ENCODE data around the gene MARVELD1.
"Not testable (repeated sequence)": the region's sequence is repeated elsewhere in the genome, so short reads cannot be mapped to it uniquely, and the experiment has no call there.

The MARVELD1 gene

GRCh38 chr10:97690133-97690532, 23.4 kb upstream of the MARVELD1 start:
- no peak for DNase-seq (ENCODE audit: low read depth)

GRCh38 chr10:97698072-97698655, 15.4 kb upstream of the MARVELD1 start:
- DNase-seq (ENCODE audit: low read depth) = not testable (repeated sequence)

GRCh38 chr10:97701438-97702069, 12.0 kb upstream of the MARVELD1 start:
- DNase-seq (ENCODE audit: low read depth) = peak; percentile 29

GRCh38 chr10:97703398-97704067, 10.0 kb upstream of the MARVELD1 start:
- DNase-seq (ENCODE audit: low read depth) = no peak

- DNase-seq (ENCODE audit: low read depth) = no peak
These were observed 9.2 kb upstream of the MARVELD1 start for GRCh38 chr10:97704341-97704740.

- no peak for DNase-seq (ENCODE audit: low read depth)
These were observed 8.4 kb upstream of the MARVELD1 start for GRCh38 chr10:97705006-97705670.

GRCh38 chr10:97707134-97707861, 6.2 kb upstream of the MARVELD1 start:
- no peak for DNase-seq (ENCODE audit: low read depth)

- DNase-seq (ENCODE audit: low read depth) = no peak
These were observed 5.4 kb upstream of the MARVELD1 start for GRCh38 chr10:97708167-97708566.

- DNase-seq (ENCODE audit: low read depth) = peak; percentile 22
These were observed 4.3 kb upstream of the MARVELD1 start for GRCh38 chr10:97708976-97709946.

GRCh38 chr10:97711640-97712572, 1.6 kb upstream of the MARVELD1 start:
- DNase-seq (ENCODE audit: low read depth) = no peak

- no peak for DNase-seq (ENCODE audit: low read depth)
These were observed 383 bp downstream of the MARVELD1 start for GRCh38 chr10:97713826-97714400.

GRCh38 chr10:97714401-97715258, 1.1 kb downstream of the MARVELD1 start:
- no peak for DNase-seq (ENCODE audit: low read depth)

GRCh38 chr10:97715259-97715874, 1.8 kb downstream of the MARVELD1 start:
- no peak for DNase-seq (ENCODE audit: low read depth)

GRCh38 chr10:97717627-97718026, 4.1 kb downstream of the MARVELD1 start:
- DNase-seq (ENCODE audit: low read depth) = no peak

GRCh38 chr10:97718178-97718577, 4.6 kb downstream of the MARVELD1 start:
- DNase-seq (ENCODE audit: low read depth) = no peak

- no peak for DNase-seq (ENCODE audit: low read depth)
These were observed 5.2 kb downstream of the MARVELD1 start for GRCh38 chr10:97718659-97719142.

GRCh38 chr10:97719602-97720001, 6.1 kb downstream of the MARVELD1 start:
- DNase-seq (ENCODE audit: low read depth) = no peak
